Right lobe of liver (tissue), 6 donors: ENCODE results near the gene RSF1. TPM values are rescaled to one million over a fixed set of nuclear protein-coding genes. Genes with fewer than 3 reads are reported as not detected.

Experiments
- ATAC-seq, 4 donors: fragments of 200-7000 bp; cut with Tn5 transposase; one replicate each; pipeline ENCODE4 v1.9.1; 2020; ENCODE audit warnings: mild to moderate bottlenecking in 4 of 4, moderate library complexity in 4 of 4
- DNase-seq, 3 donors: peaks; one replicate each; pipeline ENCODE4 v3.0.0-alpha.2; 2020
- H3K27ac ChIP-seq, 3 donors: fragments of 200-600 bp; one replicate each; pipeline ENCODE4 v1.8.0; 2022
- H3K27me3 ChIP-seq, 2 donors: fragments of 200-600 bp; one replicate each; pipeline ENCODE4 v1.8.0; 2022
- H3K36me3 ChIP-seq, 4 donors: fragments of 200-600 bp; sonication (generic) in 1 of 4; one replicate each; pipeline versions ENCODE4 v1.5.1 to v1.8.0; 2017 to 2022; ENCODE audit warnings: control low read depth in 1 of 4
- H3K4me1 ChIP-seq, 4 donors: fragments of 200-600 bp; sonication (generic) in 1 of 4; one replicate each; pipeline versions ENCODE4 v1.5.1 to v1.8.0; 2017 to 2022; ENCODE audit warnings: control low read depth in 1 of 4
- H3K4me3 ChIP-seq, 3 donors: fragments of 200-600 bp; one replicate each; pipeline ENCODE4 v1.8.0; 2022
- H3K9me3 ChIP-seq, 4 donors: fragments of 200-600 bp; sonication (generic) in 1 of 4; one replicate each; pipeline versions ENCODE4 v1.5.1 to v1.8.0; 2017 to 2022; ENCODE audit warnings: control low read depth in 1 of 4
- CTCF ChIP-seq, 4 donors: fragments of 200-600 bp in 3 of 4; fragments of 450-650 bp in 1 of 4; IDR thresholded peaks; one replicate each; pipeline versions ENCODE4 v1.5.1 to v1.8.0; 2016 to 2022; ENCODE audit warnings: antibody characterized with exemption in 4 of 4, mild to moderate bottlenecking in 2 of 4
- POLR2A ChIP-seq: fragments of 450-650 bp; IDR thresholded peaks from one replicate; pipeline ENCODE4 v1.6.1; 2017; ENCODE audit warnings: antibody characterized with exemption, mild to moderate bottlenecking
- WGBS: methylation state at CpG from one replicate; pipeline ENCODE4 v1.1.6; 2018; ENCODE audit warnings: low coverage, low lambda C conversion rate; ENCODE audit not compliant: insufficient coverage; ENCODE audit errors: missing lambda C conversion rate; 5-methylcytosine and 5-hydroxymethylcytosine counted together
- intact Hi-C, 2 donors: fragments of 100-400 bp; cut with DNase I; formaldehyde crosslinking; loops; one replicate each; pipeline versions ENCODE4 v1.11.2 to v1.14.1; 2022
- total RNA-seq, 6 experiments: library from RNA; depleted of rRNA in 2 of 6; stranded (reverse); fragments of >200 nt in 2 of 6; fragmentation: NEBNext Ultra II Directional in 3 of 6; extraction: Animal tissue kit (Norgen Biotek cat#: 25700) in 3 of 6; gene quantifications; one replicate each; pipeline versions ENCODE4 v1.1.0 to v1.2.4, GENCODE V29; 2016 to 2023
- donor health status: DM: no; HTN: yes; CAD: no.
- donor health status: DM: no; HTN: no; CAD: no.
- donor health status: DM: no; HTN: no; CAD: no.
- donor health status: DM: no; HTN: yes; CAD: no.
- donor health status: DM: no; HTN: yes; CAD: no.

RSF1 gene
- total RNA-seq, 6 experiments from 2014 or later, result 8.4 to 23.0 (median 20.6) TPM

GRCh38 chr11:77705876-77706579 is 114.5 kb downstream of the RSF1 start:
- ATAC-seq, result no peak

GRCh38 chr11:77705195-77705875 is 115.2 kb downstream of the RSF1 start:
- Histone ChIP-seq H3K27me3 (no peaks in the 10 kb centered on the region), H3K27ac (no peak overlapping the region), H3K36me3 (peaks cover 0 to 6% (median 1%) of the 10 kb centered on the region in 4 donors), H3K4me1 (no peaks in the 10 kb centered on the region), H3K9me3 (no peaks in the 10 kb centered on the region), H3K4me3 (no peak overlapping the region)
- TF ChIP-seq POLR2A (no peak), CTCF (IDR thresholded peaks at IDR 0.05) (no peak)
- WGBS, result 78% methylated on average over 3 of the region's 4 CpGs
- ATAC-seq, result peak in 1 of 4 donors; percentile 59
- no peak for DNase-seq
- intact Hi-C loops, result no loop called here

More at GRCh38 chr11:77705876-77706579, 114.5 kb downstream of the RSF1 start:
- Histone ChIP-seq H3K27ac (no peak overlapping the region), H3K4me1 (no peaks in the 10 kb centered on the region), H3K36me3 (peaks cover 0 to 6% (median 1%) of the 10 kb centered on the region in 4 donors), H3K4me3 (no peak overlapping the region), H3K9me3 (no peaks in the 10 kb centered on the region), H3K27me3 (no peaks in the 10 kb centered on the region)
- no peak for DNase-seq
- intact Hi-C loops, result no loop called here
- WGBS, result 90% methylated on average over 6 of the region's 7 CpGs
- no peak for TF ChIP-seq CTCF (IDR thresholded peaks at IDR 0.05)
- TF ChIP-seq POLR2A, result no peak

- no peaks in the 10 kb centered on the region for H3K9me3 ChIP-seq
- WGBS, result 86% methylated on average over 3 of the region's 3 CpGs
- TF ChIP-seq CTCF (IDR thresholded peaks at IDR 0.05), result no peak
- TF ChIP-seq POLR2A, result no peak
- ATAC-seq (peak in 2 of 4 donors; percentile 34 to 62), DNase-seq (no peak)
- no peak overlapping the region for H3K4me3 ChIP-seq
- peaks cover 0 to 6% (median 1%) of the 10 kb centered on the region in 4 donors for H3K36me3 ChIP-seq
- no peak overlapping the region for H3K27ac ChIP-seq
- no peaks in the 10 kb centered on the region for H3K4me1 ChIP-seq
- intact Hi-C loops, result no loop called here
- H3K27me3 ChIP-seq, result no peaks in the 10 kb centered on the region
These were observed 116.5 kb downstream of the RSF1 start for GRCh38 chr11:77704029-77704428.

- intact Hi-C loops, result no loop called here
These were observed 121.1 kb downstream of the RSF1 start for GRCh38 chr11:77699425-77699824.

More at GRCh38 chr11:77699425-77699824, 121.1 kb downstream of the RSF1 start:
- ATAC-seq, result no peak
- no peaks in the 10 kb centered on the region for H3K4me1 ChIP-seq
- H3K27me3 ChIP-seq, result no peaks in the 10 kb centered on the region
- no peak overlapping the region for H3K4me3 ChIP-seq
- peaks cover 0 to 19% (median 8%) of the 10 kb centered on the region in 4 donors for H3K36me3 ChIP-seq
- H3K9me3 ChIP-seq, result no peaks in the 10 kb centered on the region
- no peak for TF ChIP-seq CTCF (IDR thresholded peaks at IDR 0.05)
- no peak for TF ChIP-seq POLR2A
- 63% methylated on average over 1 of the region's 1 CpG for WGBS
- H3K27ac ChIP-seq, result no peak overlapping the region
- DNase-seq, result no peak
